Erythroblast (primary cell): ENCODE results near the gene CACNA1D.

ENCODE experiments used
- GATA1 ChIP-seq: IDR thresholded peaks from 2 replicates; pipeline ENCODE4 v1.6.1; 2011; ENCODE audit warnings: low read depth, mild to moderate bottlenecking, control low read depth, low read length, moderate library complexity
- POLR2A ChIP-seq: IDR thresholded peaks from 2 replicates; pipeline ENCODE4 v1.6.1; 2011; ENCODE audit warnings: mild to moderate bottlenecking, low read length

GRCh38 chr3:53726643-53727042, 232.2 kb downstream of the CACNA1D start:
- TF ChIP-seq POLR2A: no peak
- TF ChIP-seq GATA1: no peak
